ENCODE measurements around the gene ZNF516.

The ZNF516 gene

GRCh38 chr18:76433788-76434187 is 61.3 kb downstream of the ZNF516 start:
- no peak for TF ChIP-seq CTCF (IDR thresholded peaks at IDR 0.05; ENCODE audit: low read depth, low read length)
- DNase-seq (ENCODE audit: extremely low read depth, low read depth) = no peak

- TF ChIP-seq CTCF (IDR thresholded peaks at IDR 0.05; ENCODE audit: low read depth, low read length) = no peak
- no peak for DNase-seq (ENCODE audit: extremely low read depth, low read depth)
Observed at GRCh38 chr18:76432970-76433767, 61.9 kb downstream of the ZNF516 start.

- TF ChIP-seq CTCF (IDR thresholded peaks at IDR 0.05; ENCODE audit: low read depth, low read length) = no peak
- DNase-seq (ENCODE audit: extremely low read depth, low read depth) = no peak
Observed at GRCh38 chr18:76432274-76432755, 62.7 kb downstream of the ZNF516 start.

- DNase-seq (ENCODE audit: extremely low read depth, low read depth) = no peak
- no peak for TF ChIP-seq CTCF (IDR thresholded peaks at IDR 0.05; ENCODE audit: low read depth, low read length)
Observed at GRCh38 chr18:76431437-76432273, 63.4 kb downstream of the ZNF516 start.

GRCh38 chr18:76430636-76431035 is 64.4 kb downstream of the ZNF516 start:
- no peak for TF ChIP-seq CTCF (IDR thresholded peaks at IDR 0.05; ENCODE audit: low read depth, low read length)
- DNase-seq (ENCODE audit: extremely low read depth, low read depth) = no peak

GRCh38 chr18:76429262-76430126 is 65.5 kb downstream of the ZNF516 start:
- no peak for DNase-seq (ENCODE audit: extremely low read depth, low read depth)
- TF ChIP-seq CTCF (IDR thresholded peaks at IDR 0.05; ENCODE audit: low read depth, low read length) = no peak

Measured in AG09319 (cell line).